ENCODE data around the gene ZC3H13.

DNA sequence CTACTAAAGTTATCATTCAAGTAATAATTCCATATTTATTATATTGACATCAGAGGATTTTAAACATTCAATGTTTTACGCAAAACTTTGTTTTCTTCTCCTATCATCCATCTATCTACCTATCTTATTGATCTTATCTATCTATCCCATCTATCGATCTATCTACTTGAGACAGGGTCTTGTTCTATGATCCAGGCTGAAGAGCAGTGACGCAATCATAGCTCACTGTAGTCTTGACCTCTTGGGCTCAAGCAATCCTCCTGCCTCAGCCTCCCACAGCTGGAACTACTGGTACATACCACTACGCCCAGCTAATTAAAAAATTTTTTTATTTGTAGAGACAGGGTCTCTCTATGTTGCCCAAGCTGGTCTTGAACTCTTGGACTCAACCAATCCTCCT is 27.4 kb downstream of the ZC3H13 start:
- no peak for TF ChIP-seq TEAD4 (IDR thresholded peaks at IDR 0.05)
- no peak for TF ChIP-seq EP300 (IDR thresholded peaks at IDR 0.05; ENCODE audit: borderline replicate concordance)

Data from Ishikawa (cell line).